ENCODE results near the gene HSPA12A.
"Not testable (repeated sequence)": the region's sequence is repeated elsewhere in the genome, so short reads cannot be mapped to it uniquely, and the experiment has no call there.

The HSPA12A gene

GRCh38 chr10:116715839-116716377 is 26.5 kb downstream of the HSPA12A start:
- no peak for DNase-seq

- no peak for DNase-seq
Observed at GRCh38 chr10:116715341-116715740, 27.0 kb downstream of the HSPA12A start.

- no peak for DNase-seq
Observed at GRCh38 chr10:116713846-116714245, 28.5 kb downstream of the HSPA12A start.

- DNase-seq = no peak
Observed at GRCh38 chr10:116712989-116713543, 29.3 kb downstream of the HSPA12A start.

- no peak for DNase-seq
Observed at GRCh38 chr10:116712519-116712918, 29.8 kb downstream of the HSPA12A start.

- not testable (repeated sequence) for DNase-seq
Observed at GRCh38 chr10:116711803-116712202, 30.6 kb downstream of the HSPA12A start.

- peak; percentile 68 for DNase-seq
Observed at GRCh38 chr10:116710076-116710475, 32.3 kb downstream of the HSPA12A start.

GRCh38 chr10:116708877-116709276 is 33.5 kb downstream of the HSPA12A start:
- DNase-seq = no peak

GRCh38 chr10:116708391-116708821 is 34.0 kb downstream of the HSPA12A start:
- peak; percentile 65 for DNase-seq

GRCh38 chr10:116707981-116708380 is 34.4 kb downstream of the HSPA12A start:
- no peak for DNase-seq

- DNase-seq = no peak
Observed at GRCh38 chr10:116706281-116706680, 36.1 kb downstream of the HSPA12A start.

- DNase-seq = no peak
Observed at GRCh38 chr10:116705498-116705897, 36.9 kb downstream of the HSPA12A start.

GRCh38 chr10:116704926-116705325 is 37.4 kb downstream of the HSPA12A start:
- DNase-seq = no peak

GRCh38 chr10:116702165-116702564 is 40.2 kb downstream of the HSPA12A start:
- no peak for DNase-seq

GRCh38 chr10:116699471-116700150 is 42.8 kb downstream of the HSPA12A start:
- DNase-seq = peak; percentile 76

- no peak for DNase-seq
Observed at GRCh38 chr10:116699049-116699448, 43.3 kb downstream of the HSPA12A start.

GRCh38 chr10:116698364-116698763 is 44.0 kb downstream of the HSPA12A start:
- no peak for DNase-seq

- no peak for DNase-seq
Observed at GRCh38 chr10:116697816-116698215, 44.5 kb downstream of the HSPA12A start.

- no peak for DNase-seq
Observed at GRCh38 chr10:116696919-116697318, 45.4 kb downstream of the HSPA12A start.

- no peak for DNase-seq
Observed at GRCh38 chr10:116694927-116695268, 47.5 kb downstream of the HSPA12A start.

- no peak for DNase-seq
Observed at GRCh38 chr10:116694243-116694926, 48.0 kb downstream of the HSPA12A start.

GRCh38 chr10:116692225-116692624 is 50.1 kb downstream of the HSPA12A start:
- no peak for DNase-seq

- DNase-seq = no peak
Observed at GRCh38 chr10:116691635-116692034, 50.7 kb downstream of the HSPA12A start.
